ENCODE results near the gene ABCA3. TPM values are rescaled to one million over a fixed set of nuclear protein-coding genes. Genes with fewer than 3 reads are reported as not detected.
A peak's percentile ranks its signal among the peaks of the same experiment; 100 is the strongest.

ABCA3 gene
- total RNA-seq, 1 experiment from 2014 or later, result 9.0 TPM

DNA sequence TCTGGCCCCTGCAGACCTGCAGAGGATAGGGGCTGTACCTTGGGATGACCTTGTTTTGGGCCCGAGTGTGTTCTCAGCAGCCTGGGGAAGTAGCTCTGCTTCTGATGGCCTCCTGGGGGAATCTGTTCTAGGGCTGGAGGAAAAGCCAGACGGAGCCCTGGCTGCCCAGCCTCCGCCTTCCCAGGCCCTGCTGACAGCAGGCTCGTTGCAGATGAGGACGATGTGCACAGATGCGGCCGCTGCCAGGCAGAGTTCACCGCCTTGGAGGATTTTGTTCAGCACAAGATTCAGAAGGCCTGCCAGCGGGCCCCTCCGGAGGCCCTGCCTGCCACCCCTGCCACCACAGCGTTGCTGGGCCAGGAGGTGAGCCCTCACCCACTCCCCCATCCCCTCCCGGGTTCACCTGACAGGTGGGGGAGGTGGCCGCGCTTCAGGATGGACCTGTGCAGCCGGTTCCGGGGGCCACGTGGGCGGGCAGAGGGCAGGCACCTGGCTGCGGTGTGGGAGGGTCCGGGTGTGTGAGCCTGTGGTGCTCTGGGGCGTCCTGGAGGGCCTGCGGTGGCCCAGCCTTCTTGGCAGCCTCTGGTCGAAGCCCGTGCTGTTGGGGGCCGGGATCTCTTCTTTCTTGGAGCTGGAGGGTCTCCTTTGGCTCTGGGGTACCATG is 112.2 kb downstream of the ABCA3 start:
- Histone ChIP-seq H3K4me1 (ENCODE audit: insufficient read depth, low read length, poor library complexity, severe bottlenecking) (no peaks in the 10 kb centered on the region), H3K36me3 (ENCODE audit: insufficient read depth, low read length, poor library complexity, severe bottlenecking) (peaks cover 31% of the 10 kb centered on the region), H3K27me3 (replicated peaks; ENCODE audit: insufficient read depth, low read depth, low read length, poor library complexity) (no peaks in the 10 kb centered on the region), H3K4me3 (ENCODE audit: low read depth, low read length, poor library complexity, severe bottlenecking) (no peak overlapping the region), H3K9me3 (ENCODE audit: low read depth, low read length, poor library complexity, severe bottlenecking) (no peaks in the 10 kb centered on the region), H3K27ac (ENCODE audit: low read depth, low read length, poor library complexity, severe bottlenecking) (no peak overlapping the region)
- intact Hi-C loops (cut with micrococcal nuclease; ENCODE audit: unreplicated experiment), result no loop called here
- BruUV-seq (replicated peaks), result no TSS peak
- CTCF ChIA-PET, result no interaction called here
- TF ChIP-seq, protein P1, sequence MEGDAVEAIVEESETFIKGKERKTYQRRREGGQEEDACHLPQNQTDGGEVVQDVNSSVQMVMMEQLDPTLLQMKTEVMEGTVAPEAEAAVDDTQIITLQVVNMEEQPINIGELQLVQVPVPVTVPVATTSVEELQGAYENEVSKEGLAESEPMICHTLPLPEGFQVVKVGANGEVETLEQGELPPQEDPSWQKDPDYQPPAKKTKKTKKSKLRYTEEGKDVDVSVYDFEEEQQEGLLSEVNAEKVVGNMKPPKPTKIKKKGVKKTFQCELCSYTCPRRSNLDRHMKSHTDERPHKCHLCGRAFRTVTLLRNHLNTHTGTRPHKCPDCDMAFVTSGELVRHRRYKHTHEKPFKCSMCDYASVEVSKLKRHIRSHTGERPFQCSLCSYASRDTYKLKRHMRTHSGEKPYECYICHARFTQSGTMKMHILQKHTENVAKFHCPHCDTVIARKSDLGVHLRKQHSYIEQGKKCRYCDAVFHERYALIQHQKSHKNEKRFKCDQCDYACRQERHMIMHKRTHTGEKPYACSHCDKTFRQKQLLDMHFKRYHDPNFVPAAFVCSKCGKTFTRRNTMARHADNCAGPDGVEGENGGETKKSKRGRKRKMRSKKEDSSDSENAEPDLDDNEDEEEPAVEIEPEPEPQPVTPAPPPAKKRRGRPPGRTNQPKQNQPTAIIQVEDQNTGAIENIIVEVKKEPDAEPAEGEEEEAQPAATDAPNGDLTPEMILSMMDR (conservative IDR thresholded peaks at IDR 0.05; ENCODE audit: low read depth, low read length), result no peak
- no peak for TF ChIP-seq EZH2 (IDR thresholded peaks at IDR 0.05; ENCODE audit: borderline replicate concordance, low read depth, low read length, poor library complexity, severe bottlenecking)
- no peak for DNase-seq (ENCODE audit: low spot score)
- POLR2A ChIA-PET (ENCODE audit: low non-redundant PET), result no interaction called here

DNA sequence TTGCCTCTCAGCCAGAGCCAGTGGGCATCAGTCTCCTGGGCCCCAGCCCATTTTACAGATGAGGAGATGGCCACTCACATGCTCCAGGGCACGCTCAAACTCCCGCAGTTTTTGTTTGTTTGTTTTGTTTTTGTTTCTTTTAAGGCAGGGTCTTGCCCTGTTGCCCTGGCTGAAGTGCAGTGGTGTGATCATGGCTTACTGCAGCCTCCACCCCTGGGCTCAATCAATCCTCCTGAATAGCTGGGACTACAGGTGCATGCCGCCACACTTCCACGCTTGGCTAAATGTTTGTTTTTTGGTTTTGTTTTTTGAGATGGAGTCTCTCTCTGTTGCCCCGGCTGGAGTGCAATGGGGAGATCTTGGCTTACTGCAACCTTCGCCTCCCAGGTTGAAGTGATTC is 113.6 kb downstream of the ABCA3 start:
- Histone ChIP-seq H3K27ac (ENCODE audit: low read depth, low read length, poor library complexity, severe bottlenecking) (no peak overlapping the region), H3K36me3 (ENCODE audit: insufficient read depth, low read length, poor library complexity, severe bottlenecking) (peaks cover 20% of the 10 kb centered on the region), H3K27me3 (replicated peaks; ENCODE audit: insufficient read depth, low read depth, low read length, poor library complexity) (no peaks in the 10 kb centered on the region), H3K9me3 (ENCODE audit: low read depth, low read length, poor library complexity, severe bottlenecking) (no peaks in the 10 kb centered on the region), H3K4me1 (ENCODE audit: insufficient read depth, low read length, poor library complexity, severe bottlenecking) (no peaks in the 10 kb centered on the region), H3K4me3 (ENCODE audit: low read depth, low read length, poor library complexity, severe bottlenecking) (no peak overlapping the region)
- no TSS peak for BruUV-seq (replicated peaks)
- no peak for DNase-seq (ENCODE audit: low spot score)
- no peak for TF ChIP-seq EZH2 (IDR thresholded peaks at IDR 0.05; ENCODE audit: borderline replicate concordance, low read depth, low read length, poor library complexity, severe bottlenecking)
- TF ChIP-seq, protein P1 (conservative IDR thresholded peaks at IDR 0.05; ENCODE audit: low read depth, low read length), result no peak
- intact Hi-C loops (cut with micrococcal nuclease; ENCODE audit: unreplicated experiment), result no loop called here
- POLR2A ChIA-PET (ENCODE audit: low non-redundant PET), result no interaction called here
- CTCF ChIA-PET, result no interaction called here

DNA sequence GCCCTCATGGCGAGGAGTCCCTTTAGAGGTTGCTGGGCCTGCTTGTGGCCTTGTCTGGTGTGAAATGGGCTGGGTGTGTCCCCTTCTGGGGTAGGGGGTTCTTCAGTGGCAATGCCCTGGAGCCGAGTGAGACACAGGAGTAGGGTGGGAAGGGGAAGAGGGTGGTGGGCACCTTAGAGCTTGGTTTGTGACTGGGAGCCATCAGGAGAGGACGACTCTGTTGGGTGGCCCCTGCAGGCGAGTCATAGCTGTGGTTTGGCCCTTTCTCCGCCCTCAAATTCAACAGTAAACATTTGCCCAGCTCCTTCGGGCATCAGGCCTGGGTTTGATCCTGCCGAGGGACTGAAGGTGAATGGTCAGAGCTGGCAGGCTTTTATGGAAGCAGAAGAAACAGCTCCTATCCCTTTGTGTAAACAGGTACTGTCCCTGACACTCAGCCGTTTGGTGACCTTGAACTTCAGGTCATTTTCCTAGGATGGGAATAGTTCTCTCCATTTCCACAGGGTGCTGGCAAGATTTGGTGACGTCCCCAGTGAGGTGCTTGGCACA is 114.2 kb downstream of the ABCA3 start:
- H3K27ac ChIP-seq (ENCODE audit: low read depth, low read length, poor library complexity, severe bottlenecking), result no peak overlapping the region
- no peak overlapping the region for H3K4me3 ChIP-seq (ENCODE audit: low read depth, low read length, poor library complexity, severe bottlenecking)
- BruUV-seq (replicated peaks), result TSS peak; percentile 11
- H3K9me3 ChIP-seq (ENCODE audit: low read depth, low read length, poor library complexity, severe bottlenecking), result no peaks in the 10 kb centered on the region
- TF ChIP-seq, protein P1 (conservative IDR thresholded peaks at IDR 0.05; ENCODE audit: low read depth, low read length), result no peak
- no peak for TF ChIP-seq EZH2 (IDR thresholded peaks at IDR 0.05; ENCODE audit: borderline replicate concordance, low read depth, low read length, poor library complexity, severe bottlenecking)
- no peaks in the 10 kb centered on the region for H3K4me1 ChIP-seq (ENCODE audit: insufficient read depth, low read length, poor library complexity, severe bottlenecking)
- H3K27me3 ChIP-seq (replicated peaks; ENCODE audit: insufficient read depth, low read depth, low read length, poor library complexity), result no peaks in the 10 kb centered on the region
- ChIA-PET POLR2A (ENCODE audit: low non-redundant PET) (no interaction called here), CTCF (no interaction called here)
- DNase-seq (ENCODE audit: low spot score), result no peak
- intact Hi-C loops (cut with micrococcal nuclease; ENCODE audit: unreplicated experiment), result no loop called here
- peaks cover 17% of the 10 kb centered on the region for H3K36me3 ChIP-seq (ENCODE audit: insufficient read depth, low read length, poor library complexity, severe bottlenecking)

Small RNA genes lying within 50 kb of the gene (microRNA-seq; reads per million reads assigned to microRNA genes)
- gene MIR3677 (6.2 reads per million, percentile 20 among the genes with 10 or more reads in this experiment), gene MIR4717 (not detected)

Other genes starting within 250 kb of the ABCA3 start
- gene PKD1, start 204.8 kb downstream of the ABCA3 start, total RNA-seq (2021), result 121 and 141 TPM in 2 replicates
- 0.49 and 1.7 TPM in 2 replicates for gene RAB26, start 192.1 kb downstream of the ABCA3 start, total RNA-seq (2021)
- gene TRAF7, start 184.9 kb downstream of the ABCA3 start, total RNA-seq (2021), result 96.7 and 97.4 TPM in 2 replicates
- 1.1 and 3.8 TPM in 2 replicates for gene CASKIN1, start 144.1 kb downstream of the ABCA3 start, total RNA-seq (2021)
- 58.3 and 58.8 TPM in 2 replicates for gene MLST8, start 135.3 kb downstream of the ABCA3 start, total RNA-seq (2021)
- gene BRICD5, start 129.9 kb downstream of the ABCA3 start, total RNA-seq (2021), result 16.0 and 18.6 TPM in 2 replicates
- 26.5 TPM in 2 replicates for gene PGP, start 125.9 kb downstream of the ABCA3 start, total RNA-seq (2021)
- gene E4F1, start 117.1 kb downstream of the ABCA3 start, total RNA-seq (2021), result 36.0 and 41.6 TPM in 2 replicates
- gene DNASE1L2, start 104.3 kb downstream of the ABCA3 start, total RNA-seq (2021), result 2.7 and 3.1 TPM in 2 replicates
- 55.3 and 83.6 TPM in 2 replicates for gene ECI1, start 89.1 kb downstream of the ABCA3 start, total RNA-seq (2021)
- 345 and 365 TPM in 2 replicates for gene RNPS1, start 72.6 kb downstream of the ABCA3 start, total RNA-seq (2021)
- gene CCNF, start 88.7 kb upstream of the ABCA3 start, total RNA-seq (2021), result 71.7 and 76.1 TPM in 2 replicates
- gene TEDC2, start 119.4 kb upstream of the ABCA3 start, total RNA-seq (2021), result 48.5 and 51.9 TPM in 2 replicates
- 1.6 and 2.9 TPM in 2 replicates for gene NTN3, start 130.6 kb upstream of the ABCA3 start, total RNA-seq (2021)
- 24.2 and 27.1 TPM in 2 replicates for gene TBC1D24, start 134.4 kb upstream of the ABCA3 start, total RNA-seq (2021)
- 231 and 252 TPM in 2 replicates for gene ATP6V0C, start 173.2 kb upstream of the ABCA3 start, total RNA-seq (2021)
- gene AMDHD2, start 179.6 kb upstream of the ABCA3 start, total RNA-seq (2021), result 52.2 and 53.3 TPM in 2 replicates
- gene CEMP1, start 190.7 kb upstream of the ABCA3 start, total RNA-seq (2021), result not detected in 2 replicates
- 31.6 and 37.9 TPM in 2 replicates for gene PDPK1, start 197.3 kb upstream of the ABCA3 start, total RNA-seq (2021)